GM18507 (cell line): Measurements from ENCODE around the gene RANBP10.
"Not testable (repeated sequence)": the region's sequence is repeated elsewhere in the genome, so short reads cannot be mapped to it uniquely, and the experiment has no call there.

Experiments used
- DNase-seq: peaks from one replicate; pipeline ENCODE4 v3.0.0; 2011; ENCODE audit warnings: low read depth; ENCODE audit not compliant: insufficient read length; ENCODE audit errors: extremely low spot score
- FAIRE-seq: peaks from 2 replicates; lab custom pipeline; 2011; peaks lifted over from hg19 to GRCh38; lab: Jason Lieb, UNC

RANBP10 gene

GRCh38 chr16:67758966-67759365 is 47.4 kb downstream of the RANBP10 start:
- no peak for DNase-seq
- no peak for FAIRE-seq

GRCh38 chr16:67758006-67758405 is 48.4 kb downstream of the RANBP10 start:
- no peak for FAIRE-seq

GRCh38 chr16:67752641-67753040 is 53.7 kb downstream of the RANBP10 start:
- FAIRE-seq (no peak), DNase-seq (no peak)

More at GRCh38 chr16:67758006-67758405, 48.4 kb downstream of the RANBP10 start:
- DNase-seq: no peak

GRCh38 chr16:67751331-67751730 is 55.0 kb downstream of the RANBP10 start:
- DNase-seq, FAIRE-seq: not testable (repeated sequence)

GRCh38 chr16:67750466-67750865 is 55.9 kb downstream of the RANBP10 start:
- no peak for DNase-seq
- peak; percentile 56 for FAIRE-seq

- FAIRE-seq: peak; percentile 61
Measured at GRCh38 chr16:67749436-67750078, 56.8 kb downstream of the RANBP10 start.

GRCh38 chr16:67748834-67749233 is 57.5 kb downstream of the RANBP10 start:
- DNase-seq (no peak), FAIRE-seq (no peak)

More at GRCh38 chr16:67749436-67750078, 56.8 kb downstream of the RANBP10 start:
- DNase-seq: no peak

GRCh38 chr16:67746846-67747245 is 59.5 kb downstream of the RANBP10 start:
- FAIRE-seq (no peak), DNase-seq (no peak)

GRCh38 chr16:67741118-67741517 is 65.2 kb downstream of the RANBP10 start:
- no peak for FAIRE-seq

GRCh38 chr16:67740391-67740790 is 66.0 kb downstream of the RANBP10 start:
- FAIRE-seq (no peak), DNase-seq (no peak)

More at GRCh38 chr16:67741118-67741517, 65.2 kb downstream of the RANBP10 start:
- DNase-seq: no peak

- no peak for FAIRE-seq
- no peak for DNase-seq
Measured at GRCh38 chr16:67736858-67737257, 69.5 kb downstream of the RANBP10 start.

- FAIRE-seq: no peak
- no peak for DNase-seq
Measured at GRCh38 chr16:67734731-67735201, 71.6 kb downstream of the RANBP10 start.

GRCh38 chr16:67733734-67734470 is 72.5 kb downstream of the RANBP10 start:
- DNase-seq (no peak), FAIRE-seq (no peak)

GRCh38 chr16:67731753-67732095 is 74.6 kb downstream of the RANBP10 start:
- no peak for FAIRE-seq
- no peak for DNase-seq

GRCh38 chr16:67731071-67731752 is 75.1 kb downstream of the RANBP10 start:
- no peak for DNase-seq
- no peak for FAIRE-seq

- DNase-seq (no peak), FAIRE-seq (no peak)
Measured at GRCh38 chr16:67730326-67730725, 76.0 kb downstream of the RANBP10 start.

GRCh38 chr16:67729636-67730248 is 76.6 kb downstream of the RANBP10 start:
- DNase-seq: no peak
- no peak for FAIRE-seq

GRCh38 chr16:67727521-67728485 is 78.6 kb downstream of the RANBP10 start:
- no peak for FAIRE-seq

More at GRCh38 chr16:67727521-67728485, 78.6 kb downstream of the RANBP10 start:
- DNase-seq: no peak
